Activated CD8-positive, alpha-beta memory T cell treated with anti-CD3 and anti-CD28 coated beads for 4 hours (primary cell): ENCODE data around the gene NCLN.
"Not testable (repeated sequence)": the region's sequence is repeated elsewhere in the genome, so short reads cannot be mapped to it uniquely, and the experiment has no call there.

Experiments
- DNase-seq, 2 donors: peaks; one replicate each; pipeline ENCODE4 v3.0.0-alpha.2; 2020; ENCODE audit warnings: low read depth in 2 of 2

NCLN gene

DNA sequence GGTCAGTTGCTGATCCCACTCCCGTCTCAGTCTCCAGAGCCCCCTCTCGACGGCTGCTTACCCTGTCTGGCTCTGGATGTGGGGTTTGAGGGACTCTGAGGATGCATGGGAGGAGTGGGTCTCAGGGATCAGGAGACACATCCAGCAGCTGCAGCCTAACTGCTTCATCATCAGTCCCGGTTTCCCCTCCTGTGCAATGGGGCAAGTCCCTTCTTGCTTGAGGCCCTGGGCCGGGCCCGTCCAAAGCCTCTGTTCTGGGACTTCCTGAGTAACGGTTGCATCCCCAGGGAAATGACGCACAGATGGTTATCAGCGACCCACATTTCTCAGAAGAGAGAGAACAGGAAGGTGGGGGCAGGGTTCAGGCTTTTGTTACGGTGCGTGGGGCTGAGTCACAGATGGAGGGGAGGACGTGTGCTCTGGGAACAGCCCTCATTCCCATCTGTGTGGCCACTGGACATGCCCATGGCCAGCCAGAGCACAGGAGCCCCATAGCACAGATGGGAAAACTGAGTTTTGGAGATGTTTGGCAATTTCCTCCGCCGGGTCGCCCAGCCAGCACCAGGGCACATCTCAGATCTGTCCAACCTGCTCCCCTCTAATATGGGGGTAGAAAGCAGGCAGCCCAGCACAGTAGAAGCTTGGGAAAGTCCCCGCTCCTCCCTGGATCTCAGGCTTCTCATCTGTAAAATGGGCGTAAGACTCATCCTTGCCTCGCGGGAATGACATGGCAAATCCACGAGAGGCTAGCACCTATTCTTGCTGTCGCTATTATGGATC lies 30.6 kb upstream of the NCLN start:
- peak; percentile 55 to 81 for DNase-seq

DNA sequence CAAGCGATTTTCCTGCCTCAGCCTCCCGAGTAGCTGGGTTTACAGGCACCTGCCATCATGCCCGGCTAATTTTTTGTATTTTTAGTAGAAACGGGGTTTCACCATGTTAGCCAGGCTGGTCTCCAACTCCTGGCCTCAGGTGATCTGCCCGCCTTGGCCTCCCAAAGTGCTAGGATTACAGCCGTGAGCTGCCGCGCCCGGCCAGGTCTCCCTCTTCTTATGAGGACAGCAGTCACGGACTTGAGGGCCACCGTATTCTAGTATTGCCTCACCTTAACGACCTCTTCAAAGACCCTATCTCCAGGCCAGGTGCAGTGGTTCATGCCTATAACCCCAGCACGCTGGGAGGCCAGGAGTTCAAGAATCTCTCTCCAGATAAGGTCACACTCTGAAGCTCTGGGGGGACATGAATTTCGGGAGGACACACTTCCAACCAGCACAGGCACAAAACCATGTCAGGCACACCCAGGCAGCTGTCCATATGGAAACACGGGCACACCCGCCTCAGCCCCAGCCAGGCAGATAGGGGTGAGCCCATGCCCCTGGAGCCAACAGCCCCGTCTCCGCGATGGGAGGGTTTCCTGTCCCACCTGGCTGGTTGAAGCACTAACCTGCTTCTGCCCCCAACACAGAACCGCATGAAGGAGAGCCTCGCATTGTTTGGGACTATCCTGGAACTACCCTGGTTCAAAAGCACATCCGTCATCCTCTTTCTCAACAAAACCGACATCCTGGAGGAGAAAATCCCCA lies 28.5 kb upstream of the NCLN start:
- DNase-seq, result no peak

DNA sequence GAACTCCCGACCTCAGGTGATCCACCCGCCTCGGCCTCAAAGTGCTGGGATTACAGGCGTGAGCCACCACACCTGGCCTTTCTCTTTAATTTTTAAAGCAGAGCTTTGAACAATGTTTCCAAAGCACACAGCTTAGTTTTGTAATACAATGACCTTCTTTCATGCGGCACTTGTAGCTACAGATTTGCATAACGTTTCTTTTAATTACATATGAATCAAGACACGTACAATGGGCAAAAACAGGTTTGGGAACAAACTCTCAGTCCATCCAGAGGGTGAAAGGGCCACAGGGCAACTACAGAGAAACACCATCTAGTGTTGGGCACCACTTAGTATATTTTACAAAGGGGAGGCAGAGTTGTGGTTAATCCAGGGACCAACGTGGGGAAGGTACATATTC lies 26.2 kb upstream of the NCLN start:
- DNase-seq, result no peak

DNA sequence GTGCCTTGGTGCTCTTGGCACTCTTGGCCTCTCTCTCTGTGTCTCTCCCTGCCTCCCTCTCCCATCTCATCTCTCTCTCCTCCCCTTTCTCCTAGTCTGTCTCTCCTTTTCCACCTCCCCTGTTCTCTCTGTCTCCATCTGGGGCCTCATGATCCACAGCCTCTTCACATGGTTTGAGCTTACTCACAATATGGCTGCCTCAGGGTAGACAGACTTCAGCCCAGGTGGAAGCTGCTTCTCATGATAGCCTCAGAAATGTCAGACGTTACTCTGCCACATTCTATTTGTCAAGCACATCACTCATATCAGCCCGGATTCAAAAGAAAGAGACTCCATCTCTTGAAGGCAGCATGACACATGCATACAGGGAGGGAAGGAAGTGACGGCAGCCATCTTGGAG lies 25.5 kb upstream of the NCLN start:
- DNase-seq, result no peak

DNA sequence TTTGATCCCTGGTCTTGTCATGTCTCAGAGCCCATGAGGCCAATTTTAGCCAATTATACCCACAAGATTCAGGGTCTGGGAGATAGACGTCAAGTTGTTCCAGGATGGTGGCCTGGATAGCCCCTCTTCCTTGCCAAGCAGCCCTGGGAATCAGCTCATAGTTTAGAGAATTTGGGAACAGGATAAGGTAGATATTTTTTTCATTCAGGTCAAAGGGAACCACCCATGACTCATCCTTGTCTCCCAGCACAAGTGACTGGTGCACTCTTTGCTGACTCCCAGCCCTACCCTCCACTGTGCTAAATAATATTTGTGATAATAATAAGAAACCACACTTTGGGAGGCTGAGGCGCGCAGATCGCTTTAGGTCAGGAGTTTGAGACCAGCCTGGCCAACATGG lies 24.3 kb upstream of the NCLN start:
- no peak for DNase-seq

DNA sequence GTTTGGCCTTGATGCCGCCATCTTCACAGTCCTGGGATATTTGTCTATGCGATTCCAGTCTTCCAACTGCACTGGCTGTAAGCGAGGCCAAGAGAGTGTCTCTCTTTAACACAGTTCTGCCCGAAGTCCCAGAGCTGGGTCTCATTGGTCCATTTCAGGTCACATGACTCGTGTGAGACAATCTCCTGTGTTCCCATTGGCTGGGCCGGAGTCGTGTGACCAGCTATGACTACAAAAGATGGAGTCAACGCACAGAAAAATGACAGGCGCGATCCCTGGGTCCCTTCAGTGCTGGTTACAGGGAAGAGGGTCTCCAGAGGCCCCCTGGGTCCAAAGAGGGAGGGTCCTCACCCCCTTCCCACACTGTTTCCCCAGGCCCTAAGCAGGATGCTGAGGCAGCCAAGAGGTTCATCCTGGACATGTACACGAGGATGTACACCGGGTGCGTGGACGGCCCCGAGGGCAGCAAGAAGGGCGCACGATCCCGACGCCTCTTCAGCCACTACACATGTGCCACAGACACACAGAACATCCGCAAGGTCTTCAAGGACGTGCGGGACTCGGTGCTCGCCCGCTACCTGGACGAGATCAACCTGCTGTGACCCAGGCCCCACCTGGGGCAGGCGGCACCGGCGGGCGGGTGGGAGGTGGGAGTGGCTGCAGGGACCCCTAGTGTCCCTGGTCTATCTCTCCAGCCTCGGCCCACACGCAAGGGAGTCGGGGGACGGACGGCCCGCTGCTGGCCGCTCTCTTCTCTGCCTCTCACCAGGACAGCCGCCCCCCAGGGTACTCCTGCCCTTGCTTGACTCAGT lies 23.1 kb upstream of the NCLN start:
- DNase-seq, result no peak

DNA sequence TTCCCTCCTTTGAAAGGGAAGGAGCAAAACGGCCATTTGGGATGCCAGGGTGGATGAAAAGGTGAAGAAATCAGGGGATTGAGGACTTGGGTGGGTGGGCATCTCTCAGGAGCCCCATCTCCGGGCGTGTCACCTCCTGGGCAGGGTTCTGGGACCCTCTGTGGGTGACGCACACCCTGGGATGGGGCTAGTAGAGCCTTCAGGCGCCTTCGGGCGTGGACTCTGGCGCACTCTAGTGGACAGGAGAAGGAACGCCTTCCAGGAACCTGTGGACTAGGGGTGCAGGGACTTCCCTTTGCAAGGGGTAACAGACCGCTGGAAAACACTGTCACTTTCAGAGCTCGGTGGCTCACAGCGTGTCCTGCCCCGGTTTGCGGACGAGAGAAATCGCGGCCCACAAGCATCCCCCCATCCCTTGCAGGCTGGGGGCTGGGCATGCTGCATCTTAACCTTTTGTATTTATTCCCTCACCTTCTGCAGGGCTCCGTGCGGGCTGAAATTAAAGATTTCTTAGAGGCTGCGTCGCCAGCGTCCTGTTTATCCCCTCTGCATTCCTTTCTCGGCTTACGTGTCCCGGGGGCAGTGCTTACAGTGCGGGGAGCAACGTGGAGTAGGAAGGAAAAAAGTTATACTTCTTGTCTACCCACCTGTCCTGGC lies 22.4 kb upstream of the NCLN start:
- peak; percentile 56 for DNase-seq

DNA sequence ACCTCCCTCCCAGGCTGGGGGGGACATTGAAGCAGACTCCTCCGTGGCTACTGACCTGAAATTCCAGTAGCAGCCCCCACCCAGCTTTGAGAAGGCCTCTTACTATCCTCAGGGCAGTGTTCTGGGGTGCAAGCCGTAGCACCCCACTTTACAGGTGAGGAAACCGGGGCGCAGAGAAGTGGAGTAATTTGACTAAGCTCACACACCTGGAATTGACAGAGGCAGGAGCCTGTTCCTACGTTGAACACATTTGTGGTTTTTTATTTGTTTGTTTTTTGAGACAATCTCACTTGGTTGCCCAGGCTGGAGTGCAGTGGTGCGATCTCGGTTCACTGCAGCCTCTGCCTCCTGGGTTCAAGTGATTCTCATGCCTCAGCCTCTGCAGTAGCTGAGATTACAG lies 21.8 kb upstream of the NCLN start:
- DNase-seq, result no peak

DNA sequence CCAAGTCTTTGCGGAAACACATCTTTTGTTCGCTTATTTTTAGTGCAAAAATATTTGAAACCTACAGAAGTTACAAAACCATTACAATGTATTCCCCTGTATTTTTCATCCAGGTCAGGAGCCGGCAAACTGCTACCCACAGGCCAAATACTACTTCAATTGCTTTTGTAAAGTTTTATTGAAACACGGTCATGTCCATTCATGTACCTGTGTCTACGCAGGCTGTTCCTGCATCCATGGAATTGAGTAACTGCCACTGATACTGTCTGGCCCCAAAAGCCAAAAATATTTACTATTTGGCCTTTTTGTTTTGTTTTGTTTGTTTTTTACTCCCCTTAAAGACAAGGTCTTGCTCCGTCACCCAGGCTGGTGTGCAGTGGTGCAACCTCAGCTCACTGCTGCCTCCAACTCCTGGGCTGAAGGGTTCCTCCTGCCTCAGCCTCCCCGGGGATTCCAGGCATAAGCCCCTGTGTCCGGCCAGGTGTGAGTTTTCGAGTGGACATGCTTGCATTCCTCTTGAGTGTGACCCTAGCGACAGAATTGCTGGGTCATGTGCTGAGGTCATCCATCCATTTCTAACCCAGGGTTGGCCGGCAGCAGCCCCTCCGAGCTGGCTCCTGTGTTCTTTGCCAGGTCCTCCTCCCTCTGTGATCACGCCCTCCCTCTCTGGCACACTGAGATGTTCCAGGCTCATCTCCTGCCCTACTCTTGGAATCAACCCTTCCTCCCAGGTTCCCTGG lies 18.0 kb upstream of the NCLN start:
- no peak for DNase-seq

DNA sequence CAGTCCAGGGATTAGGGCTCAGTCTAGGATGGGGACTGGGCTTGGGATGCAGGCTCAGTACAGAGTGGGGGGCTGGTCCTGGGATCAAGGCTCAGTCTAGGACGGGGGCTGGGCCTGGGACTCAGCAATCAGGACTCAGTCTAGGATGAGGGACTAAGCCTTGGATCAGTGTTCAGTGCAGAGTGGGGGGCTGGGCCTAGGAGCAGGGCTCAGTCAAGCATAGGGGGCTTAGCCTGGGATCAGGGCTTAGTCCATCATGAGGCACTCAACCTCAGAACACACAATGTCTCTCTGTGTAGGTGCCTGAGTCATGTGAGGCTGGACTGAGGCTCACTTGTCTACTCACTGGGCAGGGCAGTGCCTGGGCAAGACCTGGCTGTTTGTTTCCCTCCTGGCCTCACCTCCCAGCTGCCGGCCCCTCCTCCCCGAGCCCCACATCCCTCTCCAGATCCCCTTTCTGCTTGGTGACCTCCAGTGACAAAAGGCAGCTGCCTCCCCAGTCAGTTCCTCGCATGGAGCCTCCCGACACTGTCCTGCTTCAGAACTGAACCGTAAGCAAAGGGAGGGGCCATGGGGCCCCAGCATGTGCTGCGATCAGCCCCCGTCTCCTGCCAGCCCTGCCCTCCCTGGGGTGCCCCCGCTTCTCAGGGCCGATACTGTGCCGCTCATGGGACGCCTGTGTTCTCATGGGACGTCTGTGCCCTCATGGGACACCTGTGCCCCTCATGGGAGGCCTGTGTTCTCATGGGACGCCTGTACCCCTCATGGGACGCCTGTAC lies 13.6 kb upstream of the NCLN start:
- no peak for DNase-seq

DNA sequence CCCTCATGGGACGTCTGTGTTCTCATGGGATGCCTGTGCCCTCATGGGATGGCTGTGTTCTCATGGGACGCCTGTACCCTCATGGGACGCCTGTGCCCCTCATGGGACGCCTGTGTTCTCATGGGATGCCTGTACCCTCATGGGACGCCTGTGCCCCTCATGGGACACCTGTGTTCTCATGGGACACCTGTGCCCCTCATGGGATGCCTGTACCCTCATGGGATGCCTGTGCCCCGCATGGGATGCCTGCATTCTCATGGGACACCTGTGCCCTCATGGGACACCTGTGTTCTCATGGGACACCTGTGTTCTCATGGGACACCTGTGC lies 13.1 kb upstream of the NCLN start:
- not testable (repeated sequence) for DNase-seq

DNA sequence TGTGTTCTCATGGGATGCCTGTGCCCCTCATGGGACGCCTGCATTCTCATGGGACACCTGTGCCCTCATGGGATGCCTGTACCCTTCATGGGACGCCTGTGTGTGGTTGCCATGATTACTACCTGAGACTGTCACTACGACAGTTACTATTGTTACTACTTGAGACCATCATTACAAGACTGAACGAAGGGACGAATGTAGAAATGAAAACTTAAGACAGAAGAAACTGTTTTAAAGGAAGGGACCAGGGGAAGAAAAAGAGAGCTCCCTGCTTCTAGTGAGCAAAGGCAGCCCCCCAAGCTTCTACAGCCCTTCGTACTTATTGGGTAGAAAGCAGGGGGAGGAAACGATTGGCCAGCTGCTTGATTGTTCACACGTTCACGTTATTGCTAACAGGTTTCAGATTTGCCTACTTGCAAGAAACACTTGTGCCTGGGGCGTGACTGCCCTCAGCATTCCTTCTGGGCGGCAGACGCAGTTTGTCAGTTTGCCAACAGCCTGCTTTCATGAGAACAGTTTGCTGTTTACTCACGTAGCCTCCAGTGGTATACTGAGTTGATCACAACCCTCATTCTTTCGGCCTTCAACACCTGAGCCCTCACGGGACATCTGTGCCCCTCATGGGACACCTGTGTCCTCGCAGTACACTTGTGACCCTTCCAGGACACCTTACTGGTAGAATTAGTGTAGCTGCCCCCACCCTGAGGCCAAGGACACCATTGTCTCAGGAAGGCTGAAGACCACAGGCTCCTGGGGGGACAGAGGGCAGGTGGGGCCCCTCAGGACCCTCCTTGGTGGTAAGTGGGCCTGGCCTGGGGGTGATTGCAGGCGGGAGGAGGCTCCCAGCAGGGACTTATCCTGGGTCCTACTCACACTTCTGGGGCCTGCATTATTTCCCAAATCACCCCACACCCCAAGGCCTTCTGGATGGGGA lies 9.7 kb upstream of the NCLN start:
- no peak for DNase-seq

DNA sequence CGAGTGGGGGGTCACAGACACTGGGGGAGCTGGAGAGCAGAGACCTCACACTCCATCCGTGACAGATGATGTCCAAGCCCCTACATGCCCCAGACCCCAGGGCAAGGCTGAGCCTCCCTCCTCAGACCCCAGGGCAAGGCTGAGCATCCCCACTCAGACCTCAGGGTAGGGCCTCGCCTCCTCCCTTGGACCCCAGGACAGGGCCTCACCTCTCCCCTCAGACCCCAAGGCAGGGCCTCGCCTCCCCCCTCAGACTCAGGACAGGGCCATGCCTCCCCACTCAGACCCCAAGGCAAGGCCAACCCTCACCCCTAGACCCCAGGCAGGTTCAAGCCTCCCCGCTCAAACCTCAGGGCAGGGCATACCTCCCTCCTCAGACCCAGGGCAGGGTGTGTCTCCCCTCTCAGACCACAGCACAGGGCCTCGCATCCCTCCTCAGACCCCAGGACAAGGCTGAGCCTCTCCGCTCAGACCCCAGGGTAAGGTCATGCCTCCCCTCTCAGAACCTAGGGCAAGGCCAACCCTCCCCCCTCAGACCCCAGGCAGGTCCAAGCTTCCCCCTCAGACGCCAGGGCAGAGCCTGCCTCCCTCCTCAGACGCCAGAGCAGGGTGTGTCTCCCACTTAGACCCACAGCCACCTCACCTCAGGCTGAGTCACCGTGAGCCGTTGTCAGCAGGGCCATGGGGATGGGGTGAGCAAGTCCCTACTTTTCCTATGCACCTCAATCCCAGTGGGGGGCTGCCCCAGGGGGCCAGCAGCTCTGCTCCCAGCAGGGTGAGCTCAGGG lies 8.8 kb upstream of the NCLN start:
- peak in 1 of 2 donors; percentile 63 for DNase-seq

DNA sequence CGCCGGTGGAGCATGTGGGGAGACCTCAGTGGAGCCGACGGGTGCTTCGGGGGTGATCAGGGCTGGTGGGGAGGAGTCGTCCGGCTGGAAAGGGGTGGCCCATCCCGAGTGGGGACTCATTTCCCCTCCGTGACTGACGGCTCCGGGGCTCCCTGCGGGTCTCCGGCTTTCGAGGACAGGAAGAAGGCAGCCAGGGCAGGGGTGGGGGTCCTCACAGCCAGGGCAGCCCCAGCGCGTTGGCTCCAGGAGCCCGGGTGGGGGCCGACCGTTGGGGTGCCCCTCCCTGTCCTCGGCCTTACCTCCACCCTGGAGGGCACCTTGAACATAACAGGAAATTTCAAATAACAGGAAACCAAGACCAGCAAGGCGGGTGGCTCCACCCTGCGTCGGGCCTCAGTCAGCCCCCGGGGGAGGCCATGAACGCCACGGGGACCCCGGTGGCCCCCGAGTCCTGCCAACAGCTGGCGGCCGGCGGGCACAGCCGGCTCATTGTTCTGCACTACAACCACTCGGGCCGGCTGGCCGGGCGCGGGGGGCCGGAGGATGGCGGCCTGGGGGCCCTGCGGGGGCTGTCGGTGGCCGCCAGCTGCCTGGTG lies 7.3 kb upstream of the NCLN start, which contains the start of gene S1PR4:
TSS of gene S1PR4 (plus strand) at position 393 of the 596 bp plus-strand sequence. CDS start at position 417, 24 bp downstream.
- DNase-seq, result peak in 1 of 2 donors; percentile 32

DNA sequence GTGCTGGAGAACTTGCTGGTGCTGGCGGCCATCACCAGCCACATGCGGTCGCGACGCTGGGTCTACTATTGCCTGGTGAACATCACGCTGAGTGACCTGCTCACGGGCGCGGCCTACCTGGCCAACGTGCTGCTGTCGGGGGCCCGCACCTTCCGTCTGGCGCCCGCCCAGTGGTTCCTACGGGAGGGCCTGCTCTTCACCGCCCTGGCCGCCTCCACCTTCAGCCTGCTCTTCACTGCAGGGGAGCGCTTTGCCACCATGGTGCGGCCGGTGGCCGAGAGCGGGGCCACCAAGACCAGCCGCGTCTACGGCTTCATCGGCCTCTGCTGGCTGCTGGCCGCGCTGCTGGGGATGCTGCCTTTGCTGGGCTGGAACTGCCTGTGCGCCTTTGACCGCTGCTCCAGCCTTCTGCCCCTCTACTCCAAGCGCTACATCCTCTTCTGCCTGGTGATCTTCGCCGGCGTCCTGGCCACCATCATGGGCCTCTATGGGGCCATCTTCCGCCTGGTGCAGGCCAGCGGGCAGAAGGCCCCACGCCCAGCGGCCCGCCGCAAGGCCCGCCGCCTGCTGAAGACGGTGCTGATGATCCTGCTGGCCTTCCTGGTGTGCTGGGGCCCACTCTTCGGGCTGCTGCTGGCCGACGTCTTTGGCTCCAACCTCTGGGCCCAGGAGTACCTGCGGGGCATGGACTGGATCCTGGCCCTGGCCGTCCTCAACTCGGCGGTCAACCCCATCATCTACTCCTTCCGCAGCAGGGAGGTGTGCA lies 6.6 kb upstream of the NCLN start:
- no peak for DNase-seq

DNA sequence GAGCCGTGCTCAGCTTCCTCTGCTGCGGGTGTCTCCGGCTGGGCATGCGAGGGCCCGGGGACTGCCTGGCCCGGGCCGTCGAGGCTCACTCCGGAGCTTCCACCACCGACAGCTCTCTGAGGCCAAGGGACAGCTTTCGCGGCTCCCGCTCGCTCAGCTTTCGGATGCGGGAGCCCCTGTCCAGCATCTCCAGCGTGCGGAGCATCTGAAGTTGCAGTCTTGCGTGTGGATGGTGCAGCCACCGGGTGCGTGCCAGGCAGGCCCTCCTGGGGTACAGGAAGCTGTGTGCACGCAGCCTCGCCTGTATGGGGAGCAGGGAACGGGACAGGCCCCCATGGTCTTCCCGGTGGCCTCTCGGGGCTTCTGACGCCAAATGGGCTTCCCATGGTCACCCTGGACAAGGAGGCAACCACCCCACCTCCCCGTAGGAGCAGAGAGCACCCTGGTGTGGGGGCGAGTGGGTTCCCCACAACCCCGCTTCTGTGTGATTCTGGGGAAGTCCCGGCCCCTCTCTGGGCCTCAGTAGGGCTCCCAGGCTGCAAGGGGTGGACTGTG lies 5.9 kb upstream of the NCLN start:
- no peak for DNase-seq
